Endodermal cell (in vitro differentiated cells): ENCODE data around the gene ENPP1. TPM values are rescaled to one million over a fixed set of nuclear protein-coding genes. Genes with fewer than 3 reads are reported as not detected.

Source experiments
- DNase-seq: peaks from one replicate; pipeline ENCODE4 v3.0.0-alpha.2; 2017
- H3K27ac ChIP-seq: 2 replicates; pipeline ENCODE4 v1.5.1; 2013; ENCODE audit warnings: mild to moderate bottlenecking, low read depth, low read length, moderate library complexity
- H3K27me3 ChIP-seq: 2 replicates; pipeline ENCODE4 v1.6.1; 2013; ENCODE audit warnings: mild to moderate bottlenecking, low read length, moderate library complexity; ENCODE audit not compliant: insufficient read depth, control insufficient read depth, poor library complexity, severe bottlenecking
- H3K36me3 ChIP-seq: 2 replicates; pipeline ENCODE4 v1.7.0; 2013; ENCODE audit warnings: mild to moderate bottlenecking, low read length, moderate library complexity; ENCODE audit not compliant: control insufficient read depth, insufficient read depth
- H3K4me1 ChIP-seq: one replicate; pipeline ENCODE4 v1.7.0; 2013; ENCODE audit warnings: low read length; ENCODE audit not compliant: control insufficient read depth, insufficient read depth
- H3K4me3 ChIP-seq: 2 replicates; pipeline ENCODE4 v1.5.1; 2013; ENCODE audit warnings: mild to moderate bottlenecking, low read length, moderate library complexity
- H3K9ac ChIP-seq: 2 replicates; pipeline ENCODE4 v1.6.1; 2013; ENCODE audit warnings: mild to moderate bottlenecking, low read length, moderate library complexity; ENCODE audit not compliant: poor library complexity, severe bottlenecking; ENCODE audit errors: extremely low read depth
- H3K9me3 ChIP-seq: 2 replicates; pipeline ENCODE4 v1.6.1; 2013; ENCODE audit warnings: mild to moderate bottlenecking, low read length, moderate library complexity; ENCODE audit not compliant: control insufficient read depth
- H3K27ac Mint-ChIP-seq: 2 replicates; pipeline ENCODE4 v1.8.0; 2020; ENCODE audit warnings: mixed read lengths
- H3K27me3 Mint-ChIP-seq: 2 replicates; pipeline ENCODE4 v1.8.0; 2021; ENCODE audit warnings: mild to moderate bottlenecking, mixed read lengths; ENCODE audit not compliant: insufficient read depth
- H3K36me3 Mint-ChIP-seq: 2 replicates; pipeline ENCODE4 v1.8.0; 2020; ENCODE audit warnings: low read depth, mixed read lengths
- H3K4me1 Mint-ChIP-seq: 2 replicates; pipeline ENCODE4 v1.8.0; 2020; ENCODE audit warnings: mixed read lengths
- H3K4me3 Mint-ChIP-seq: 2 replicates; pipeline ENCODE4 v1.8.0; 2020; ENCODE audit warnings: mild to moderate bottlenecking, moderate library complexity, mixed read lengths
- H3K9me3 Mint-ChIP-seq: 2 replicates; pipeline ENCODE4 v1.8.0; 2020; ENCODE audit warnings: mild to moderate bottlenecking, mixed read lengths
- WGBS, 2 experiments: methylation state at CpG; one replicate each; pipeline versions ENCODE4 v1.1.5 to v1.1.7; 2013; ENCODE audit warnings: missing lambda C conversion rate in 2 of 2, mixed read lengths in 1 of 2; ENCODE audit not compliant: insufficient coverage in 1 of 2, insufficient read length in 1 of 2; 5-methylcytosine and 5-hydroxymethylcytosine counted together
- total RNA-seq, 2 donors: library from RNA; stranded (reverse); fragmentation: NEBNext Ultra II Directional in 1 of 2; extraction: Animal tissue kit (Norgen Biotek cat#: 25700) in 1 of 2; gene quantifications; 2 replicates in 1 of 2; 3 replicates in 1 of 2; pipeline ENCODE4 v1.2.1, GENCODE V29; 2021
- TF ChIP-seq, protein P1 (sequence below): fragments of 200-600 bp; sonication (generic); conservative IDR thresholded peaks from 2 replicates; pipeline ENCODE4 v1.5.0; 2021; ENCODE audit warnings: antibody characterized with exemption, mild to moderate bottlenecking

ENPP1 gene
- total RNA-seq, 2 donors from 2014 or later: 11.6 to 16.1 TPM

GRCh38 chr6:131832363-131832762 lies 24.5 kb downstream of the ENPP1 start:
- Histone ChIP-seq H3K27ac (no peak overlapping the region), H3K36me3 (no peaks in the 10 kb centered on the region), H3K4me3 (no peak overlapping the region), H3K9ac (no peak overlapping the region), H3K27me3 (no peaks in the 10 kb centered on the region), H3K9me3 (no peaks in the 10 kb centered on the region), H3K4me1 (no peaks in the 10 kb centered on the region)
- no peaks in the 10 kb centered on the region for H3K27me3 Mint-ChIP-seq
- TF ChIP-seq, protein P1, sequence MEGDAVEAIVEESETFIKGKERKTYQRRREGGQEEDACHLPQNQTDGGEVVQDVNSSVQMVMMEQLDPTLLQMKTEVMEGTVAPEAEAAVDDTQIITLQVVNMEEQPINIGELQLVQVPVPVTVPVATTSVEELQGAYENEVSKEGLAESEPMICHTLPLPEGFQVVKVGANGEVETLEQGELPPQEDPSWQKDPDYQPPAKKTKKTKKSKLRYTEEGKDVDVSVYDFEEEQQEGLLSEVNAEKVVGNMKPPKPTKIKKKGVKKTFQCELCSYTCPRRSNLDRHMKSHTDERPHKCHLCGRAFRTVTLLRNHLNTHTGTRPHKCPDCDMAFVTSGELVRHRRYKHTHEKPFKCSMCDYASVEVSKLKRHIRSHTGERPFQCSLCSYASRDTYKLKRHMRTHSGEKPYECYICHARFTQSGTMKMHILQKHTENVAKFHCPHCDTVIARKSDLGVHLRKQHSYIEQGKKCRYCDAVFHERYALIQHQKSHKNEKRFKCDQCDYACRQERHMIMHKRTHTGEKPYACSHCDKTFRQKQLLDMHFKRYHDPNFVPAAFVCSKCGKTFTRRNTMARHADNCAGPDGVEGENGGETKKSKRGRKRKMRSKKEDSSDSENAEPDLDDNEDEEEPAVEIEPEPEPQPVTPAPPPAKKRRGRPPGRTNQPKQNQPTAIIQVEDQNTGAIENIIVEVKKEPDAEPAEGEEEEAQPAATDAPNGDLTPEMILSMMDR: no peak
- peaks cover 3% of the 10 kb centered on the region for H3K4me1 Mint-ChIP-seq
- WGBS, 2 experiments: 86 to 90% methylated on average over 1 of the region's 1 CpG
- no peaks in the 10 kb centered on the region for H3K9me3 Mint-ChIP-seq
- no peak overlapping the region for H3K4me3 Mint-ChIP-seq
- H3K36me3 Mint-ChIP-seq: peaks cover 1% of the 10 kb centered on the region
- no peak overlapping the region for H3K27ac Mint-ChIP-seq
- DNase-seq: no peak

GRCh38 chr6:131838051-131838450 lies 30.2 kb downstream of the ENPP1 start:
- Histone ChIP-seq H3K4me3 (no peak overlapping the region), H3K36me3 (no peaks in the 10 kb centered on the region), H3K27me3 (no peaks in the 10 kb centered on the region), H3K27ac (no peak overlapping the region), H3K4me1 (no peaks in the 10 kb centered on the region), H3K9ac (no peak overlapping the region), H3K9me3 (no peaks in the 10 kb centered on the region)
- TF ChIP-seq, protein P1: no peak
- no peaks in the 10 kb centered on the region for H3K9me3 Mint-ChIP-seq
- no peaks in the 10 kb centered on the region for H3K27me3 Mint-ChIP-seq
- peaks cover 9% of the 10 kb centered on the region for H3K4me1 Mint-ChIP-seq
- H3K36me3 Mint-ChIP-seq: no peaks in the 10 kb centered on the region
- no peak overlapping the region for H3K27ac Mint-ChIP-seq
- H3K4me3 Mint-ChIP-seq: no peak overlapping the region
- DNase-seq: no peak
- WGBS, 2 experiments: 92% methylated on average over 1 of the region's 1 CpG; no CpG with 5 or more reads in 1 of the 2 experiments

DNA sequence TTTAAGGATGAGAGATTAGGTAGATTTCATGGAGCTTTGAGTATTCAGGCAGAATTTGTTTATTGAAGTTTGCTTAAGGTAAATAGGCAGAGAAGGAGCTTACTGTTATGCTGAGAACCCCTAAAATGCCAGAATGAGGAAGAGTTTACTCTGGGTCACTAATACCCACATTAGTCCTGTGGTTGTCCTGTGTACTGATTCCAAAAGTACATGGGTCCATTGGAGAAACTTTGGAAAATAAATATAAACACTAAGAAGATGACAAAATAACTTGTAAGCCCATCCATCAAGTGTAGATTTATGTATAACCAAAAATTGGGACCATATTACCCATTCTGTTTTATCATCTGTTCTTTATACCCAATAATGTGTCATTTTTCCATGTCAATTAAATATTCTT lies 31.6 kb downstream of the ENPP1 start:
- Histone ChIP-seq H3K9me3 (no peaks in the 10 kb centered on the region), H3K4me3 (no peak overlapping the region), H3K9ac (no peak overlapping the region), H3K4me1 (no peaks in the 10 kb centered on the region), H3K27ac (no peak overlapping the region), H3K27me3 (no peaks in the 10 kb centered on the region), H3K36me3 (no peaks in the 10 kb centered on the region)
- TF ChIP-seq, protein P1: no peak
- H3K27me3 Mint-ChIP-seq: no peaks in the 10 kb centered on the region
- no peak overlapping the region for H3K4me3 Mint-ChIP-seq
- no peak overlapping the region for H3K27ac Mint-ChIP-seq
- no peaks in the 10 kb centered on the region for H3K36me3 Mint-ChIP-seq
- H3K9me3 Mint-ChIP-seq: no peaks in the 10 kb centered on the region
- peaks cover 6% of the 10 kb centered on the region for H3K4me1 Mint-ChIP-seq
- DNase-seq: no peak
